IPS-18c (cell line): ENCODE results near the gene ADCK2.
"Not testable (repeated sequence)": the region's sequence is repeated elsewhere in the genome, so short reads cannot be mapped to it uniquely, and the experiment has no call there.

Source experiments
- H3K4me3 ChIP-seq: 2 replicates; pipeline ENCODE4 v1.7.0; 2013; ENCODE audit warnings: low read depth, mild to moderate bottlenecking, low read length, moderate library complexity; ENCODE audit not compliant: insufficient read depth
- H3K9me3 ChIP-seq: one replicate; pipeline ENCODE4 v1.6.1; 2013; ENCODE audit warnings: mild to moderate bottlenecking, low read length, moderate library complexity; ENCODE audit not compliant: control insufficient read depth, insufficient read depth

ADCK2 gene

DNA sequence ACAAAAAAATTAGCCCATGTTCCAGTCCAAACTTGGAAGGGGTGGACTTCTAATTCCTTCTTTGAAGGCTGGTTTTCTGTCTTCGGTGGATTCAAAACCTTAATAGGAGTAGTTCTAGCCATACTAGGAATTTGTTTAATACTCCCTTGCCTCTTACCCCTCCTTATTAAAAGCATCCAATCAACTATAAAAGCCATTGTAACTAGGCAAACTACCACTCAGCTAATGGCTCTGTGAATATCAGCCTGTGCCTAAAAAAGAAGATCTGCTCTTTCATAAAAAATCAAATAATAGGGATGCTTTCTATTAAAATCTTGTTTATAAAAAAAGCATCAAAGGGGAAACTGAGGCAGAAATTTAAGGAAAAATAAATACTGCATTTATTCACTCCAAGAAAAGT is 4.1 kb upstream of the ADCK2 start:
- Histone ChIP-seq H3K4me3 (no peak overlapping the region), H3K9me3 (no peaks in the 10 kb centered on the region)

DNA sequence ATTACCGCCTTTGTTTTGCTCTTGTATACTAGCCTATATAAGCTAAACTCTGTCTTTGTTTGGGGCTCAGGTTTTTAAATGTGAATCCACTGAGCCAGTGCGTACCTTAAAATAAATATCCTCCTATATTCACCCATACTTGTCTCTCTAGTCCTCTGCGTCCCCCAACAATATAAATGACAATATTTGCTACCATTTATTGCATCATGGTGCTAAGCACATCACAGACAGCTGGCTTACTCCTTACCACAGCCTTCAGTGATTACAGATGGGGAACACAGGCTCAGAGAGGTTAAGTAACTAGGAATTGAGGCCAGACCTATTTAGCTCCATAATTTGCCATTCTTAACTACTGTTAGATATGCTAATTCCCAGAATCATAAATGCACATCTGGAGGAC is 3.4 kb upstream of the ADCK2 start:
- H3K4me3 ChIP-seq = no peak overlapping the region
- H3K9me3 ChIP-seq = no peaks in the 10 kb centered on the region

DNA sequence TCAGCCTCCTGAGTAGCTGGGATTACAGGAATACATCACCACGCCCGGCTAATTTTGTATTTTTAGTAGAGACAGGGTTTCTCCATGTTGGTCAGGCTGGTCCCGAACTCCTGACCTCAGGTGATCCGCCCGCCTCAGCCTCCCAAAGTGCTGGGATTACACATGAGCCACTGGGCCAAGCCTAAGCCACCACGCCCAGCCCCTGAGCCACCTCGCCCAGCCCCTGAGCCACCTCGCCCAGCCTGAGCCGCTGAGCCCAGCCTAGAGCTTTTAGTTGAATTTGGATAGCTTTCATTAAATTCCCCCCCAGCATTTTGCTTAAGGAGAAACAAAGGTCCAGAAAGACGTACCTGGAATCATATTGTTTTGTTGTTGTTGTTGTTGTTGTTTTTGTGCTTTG is 2.9 kb upstream of the ADCK2 start:
- not testable (repeated sequence) for H3K9me3 ChIP-seq, H3K4me3 ChIP-seq

DNA sequence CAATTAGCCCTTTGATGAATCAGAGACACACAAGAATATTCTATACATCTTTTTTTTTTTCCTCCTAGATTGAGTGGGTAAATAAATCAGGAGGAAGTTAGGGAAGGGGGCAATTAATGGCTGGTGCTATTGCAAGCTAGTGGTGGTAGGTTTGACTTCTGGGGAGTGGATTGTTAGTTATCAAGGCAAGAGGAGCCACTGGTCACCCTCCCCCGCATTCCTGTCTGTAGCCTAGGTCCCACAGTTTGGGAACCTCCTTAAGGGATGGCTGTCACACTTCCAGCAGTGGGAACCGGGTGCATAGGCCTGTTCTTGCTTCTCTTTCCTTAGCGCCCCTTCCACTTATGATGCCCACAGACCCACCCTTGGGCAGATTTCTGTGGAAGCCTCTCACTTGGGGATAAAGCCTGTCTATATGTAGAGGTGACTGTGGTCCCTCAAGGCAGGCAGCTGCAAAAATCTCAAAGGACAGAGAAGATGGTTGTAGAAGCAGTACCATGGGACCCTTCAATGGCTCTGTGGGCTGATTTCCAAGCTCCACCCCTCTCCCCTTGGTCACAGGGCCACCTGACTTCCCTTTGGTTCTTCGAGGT is 2.3 kb upstream of the ADCK2 start:
- Histone ChIP-seq H3K4me3 (no peak overlapping the region), H3K9me3 (no peaks in the 10 kb centered on the region)

DNA sequence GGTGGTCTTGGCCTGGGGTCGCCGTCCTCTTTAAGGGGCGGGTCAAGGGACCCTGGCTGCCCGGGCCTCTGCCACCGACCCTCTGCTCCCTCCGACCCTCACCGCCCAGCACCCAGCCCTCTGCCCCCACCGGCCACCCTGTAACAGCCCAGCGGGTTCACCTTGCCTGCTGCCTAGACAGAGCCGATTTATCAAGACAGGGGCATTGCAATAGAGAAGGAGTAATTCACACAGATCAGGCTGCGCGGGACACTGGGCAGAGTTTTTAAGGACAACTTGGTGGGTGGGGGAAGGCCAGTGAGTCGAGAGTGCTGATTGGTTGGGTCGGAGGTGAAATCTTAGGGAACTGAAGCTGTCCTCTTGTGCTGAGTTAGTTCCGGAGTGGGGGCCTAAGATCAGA is 779 bp upstream of the ADCK2 start:
- Histone ChIP-seq H3K4me3 (peak overlapping the region; percentile 35; the same call in 1 of the 2 replicates), H3K9me3 (no peaks in the 10 kb centered on the region)

DNA sequence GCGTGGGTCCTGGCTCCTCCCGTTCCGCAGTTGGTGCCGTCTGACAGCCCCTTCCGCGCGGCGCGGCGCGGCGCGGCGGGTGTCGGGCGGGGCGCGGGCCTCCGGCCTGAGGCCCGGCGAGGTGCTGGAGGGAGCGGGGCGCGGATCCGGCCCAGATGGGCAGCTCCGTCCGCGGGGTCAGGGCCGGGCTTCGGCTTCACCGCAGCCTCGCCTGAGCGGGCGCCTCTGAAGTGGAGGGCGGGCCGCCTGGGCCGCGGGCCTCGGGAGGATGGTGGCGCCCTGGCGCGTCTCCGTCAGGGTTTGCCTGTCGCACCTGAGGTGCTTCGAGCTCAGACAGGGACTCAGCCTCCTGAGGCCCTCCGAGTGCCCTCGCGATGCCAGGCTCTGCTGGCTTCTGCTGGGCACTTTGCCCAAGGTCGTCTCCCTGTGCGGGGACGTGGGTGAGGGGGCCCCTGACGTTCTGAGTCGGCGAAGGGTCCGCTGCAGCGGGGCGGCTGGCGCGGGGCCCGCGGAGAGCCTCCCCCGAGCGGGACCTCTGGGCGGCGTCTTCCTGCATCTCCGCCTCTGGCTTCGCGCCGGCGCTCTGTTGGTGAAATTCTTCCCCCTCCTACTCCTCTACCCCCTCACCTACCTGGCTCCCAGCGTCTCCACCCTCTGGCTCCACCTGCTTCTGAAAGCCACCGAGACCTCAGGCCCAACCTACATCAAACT is 473 bp downstream of the ADCK2 start:
- Histone ChIP-seq H3K4me3 (peak overlapping the region; percentile 66), H3K9me3 (no peaks in the 10 kb centered on the region)

DNA sequence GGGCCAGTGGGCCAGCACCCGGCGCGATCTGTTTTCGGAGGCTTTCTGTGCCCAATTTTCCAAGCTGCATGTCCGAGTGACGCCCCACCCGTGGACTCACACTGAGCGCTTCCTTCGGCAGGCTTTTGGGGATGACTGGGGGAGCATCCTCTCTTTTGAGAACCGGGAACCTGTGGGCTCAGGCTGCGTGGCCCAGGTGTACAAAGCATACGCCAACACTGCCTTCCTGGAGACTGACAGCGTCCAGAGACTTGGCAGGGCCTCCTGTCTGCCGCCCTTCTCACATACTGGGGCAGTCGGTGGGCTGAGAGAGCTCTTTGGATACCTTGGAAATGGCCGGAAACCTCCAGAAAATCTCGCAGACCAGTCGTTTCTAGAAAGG is 1.0 kb downstream of the ADCK2 start:
- peak overlapping the region; percentile 66 for H3K4me3 ChIP-seq

DNA sequence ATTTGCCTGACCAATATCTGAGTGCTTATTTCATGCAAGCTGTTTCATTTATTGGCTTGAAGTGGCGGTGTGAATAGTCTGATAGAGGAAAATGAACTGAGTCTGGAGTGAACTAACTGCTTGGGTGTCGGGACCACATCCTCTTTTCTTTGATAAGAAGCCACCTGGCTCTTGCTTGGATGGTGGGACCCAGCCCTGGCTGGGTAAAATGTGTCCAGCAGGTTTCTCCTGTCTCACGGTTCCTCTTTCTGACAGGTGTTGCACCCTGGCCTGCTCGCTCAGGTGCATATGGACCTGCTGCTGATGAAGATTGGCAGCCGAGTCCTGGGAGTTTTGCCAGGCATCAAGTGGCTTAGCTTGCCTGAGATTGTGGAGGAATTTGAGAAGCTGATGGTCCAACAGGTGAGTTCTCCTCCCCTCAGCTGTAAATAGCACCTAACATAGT is 1.6 kb downstream of the ADCK2 start:
- H3K9me3 ChIP-seq = no peaks in the 10 kb centered on the region
- no peak overlapping the region for H3K4me3 ChIP-seq

More for the DNA sequence above, 1.0 kb downstream of the ADCK2 start:
- H3K9me3 ChIP-seq = no peaks in the 10 kb centered on the region

DNA sequence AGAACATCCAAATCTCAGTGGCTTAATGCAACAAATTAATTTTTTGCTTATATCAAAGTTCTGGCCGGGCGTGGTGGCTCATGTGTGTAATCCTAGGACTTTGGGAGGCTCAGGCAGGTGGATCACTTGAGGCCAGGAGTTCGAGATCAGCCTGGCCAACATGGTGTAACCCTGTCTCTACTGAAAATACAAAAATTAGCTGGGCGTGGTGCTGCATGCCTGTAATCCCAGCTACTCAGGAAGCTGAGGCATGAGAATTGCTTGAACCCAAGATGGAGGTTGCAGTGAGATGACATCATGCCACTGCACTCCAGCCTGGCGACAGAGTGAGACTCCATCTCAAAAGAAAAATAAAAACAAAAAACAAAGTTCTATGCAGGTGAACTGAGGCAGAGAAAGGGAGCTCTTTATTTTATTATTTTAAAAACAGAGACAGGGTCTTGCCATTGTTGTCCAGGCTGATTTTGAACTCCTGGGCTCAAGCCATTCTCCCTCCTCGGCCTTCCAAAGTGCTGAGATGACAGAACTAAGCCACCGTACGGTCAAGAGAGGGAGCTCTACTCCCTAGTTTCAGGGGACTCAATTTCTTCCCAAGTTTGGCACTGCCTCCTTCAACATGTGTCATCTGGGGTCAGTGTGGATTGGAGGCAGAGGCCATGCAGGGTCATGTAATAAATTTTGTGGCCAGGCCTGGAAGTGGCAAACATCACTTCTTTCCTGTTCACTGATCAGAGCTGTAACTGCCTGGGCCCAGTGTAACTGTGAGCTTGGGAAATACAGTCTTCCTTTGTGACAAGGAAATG is 2.4 kb downstream of the ADCK2 start:
- Histone ChIP-seq H3K9me3 (no peaks in the 10 kb centered on the region), H3K4me3 (no peak overlapping the region)

DNA sequence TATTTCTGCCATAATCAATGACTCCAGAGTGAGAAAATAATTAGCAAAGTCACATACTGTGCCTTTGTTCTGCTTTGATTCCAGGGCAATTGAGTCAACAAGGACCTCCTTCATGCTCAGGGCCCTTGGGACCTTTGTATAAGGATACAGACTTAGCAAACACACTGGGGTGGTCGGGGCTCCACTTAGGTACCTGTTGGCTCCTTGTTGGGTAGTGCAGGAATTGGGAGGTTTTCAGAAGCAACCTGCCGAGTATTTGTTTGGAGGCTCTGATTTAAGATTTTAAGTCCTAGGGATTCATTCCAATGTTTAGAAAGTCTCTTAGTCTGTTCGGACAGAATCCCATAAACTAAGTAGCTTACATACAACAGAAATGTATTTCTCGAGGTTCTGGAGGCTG is 3.0 kb downstream of the ADCK2 start:
- Histone ChIP-seq H3K9me3 (no peaks in the 10 kb centered on the region), H3K4me3 (no peak overlapping the region)

DNA sequence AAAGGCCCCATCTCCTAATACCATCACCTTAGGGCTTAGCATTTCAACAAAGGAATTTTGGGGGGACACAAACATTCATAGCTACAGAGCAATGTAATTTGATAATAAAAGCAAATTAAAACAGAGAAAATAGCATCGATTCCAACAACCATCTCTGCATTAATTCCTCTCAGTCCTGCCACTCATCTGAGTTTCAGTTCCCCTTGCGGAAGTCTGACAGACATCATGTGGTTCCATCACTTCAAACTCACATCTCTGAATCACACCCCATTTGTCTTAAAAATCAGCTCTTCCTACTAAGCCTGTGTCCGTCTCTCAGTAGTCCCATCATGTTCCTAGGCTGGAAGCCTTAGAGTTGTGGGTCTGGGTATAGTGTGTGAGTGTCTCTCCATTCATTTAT is 3.6 kb downstream of the ADCK2 start:
- Histone ChIP-seq H3K9me3 (no peaks in the 10 kb centered on the region), H3K4me3 (no peak overlapping the region)

DNA sequence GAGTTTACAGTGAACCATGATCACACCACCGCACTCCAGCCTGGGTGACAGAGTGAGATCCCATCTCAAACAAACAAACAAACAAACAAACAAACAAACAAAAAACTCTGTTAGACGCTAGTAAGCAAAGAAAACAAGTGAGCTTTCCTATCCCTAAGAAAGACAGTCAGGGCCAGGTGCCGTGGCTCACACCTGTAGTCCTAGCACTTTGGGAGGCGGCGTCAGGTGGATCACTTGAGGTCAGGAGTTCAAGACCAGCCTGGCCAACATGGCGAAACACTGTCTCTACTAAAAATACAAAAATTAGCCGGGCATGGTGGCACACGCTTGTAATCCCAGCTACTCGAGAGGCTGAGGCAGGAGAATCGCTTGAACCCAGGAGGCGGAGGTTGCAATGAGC is 4.2 kb downstream of the ADCK2 start:
- H3K4me3 ChIP-seq, H3K9me3 ChIP-seq: not testable (repeated sequence)

DNA sequence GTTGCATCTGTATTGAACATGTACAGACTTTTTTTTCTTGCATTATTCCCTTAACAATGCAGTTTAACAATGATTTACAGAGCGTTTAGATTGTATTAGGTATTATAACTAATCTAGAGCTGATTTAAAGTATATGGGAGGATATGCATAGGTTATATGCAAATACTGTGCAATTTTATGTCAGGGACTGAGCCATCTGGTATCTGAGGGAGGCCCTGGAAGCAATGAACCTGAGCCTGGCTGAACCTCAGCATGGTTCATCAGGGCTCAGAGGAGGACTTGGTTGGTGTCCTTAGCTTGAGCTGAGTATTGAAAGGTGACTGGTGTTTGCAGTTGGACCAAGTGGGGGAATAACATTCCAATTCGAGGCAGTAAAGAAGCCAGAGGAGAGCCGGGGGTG is 4.8 kb downstream of the ADCK2 start:
- H3K4me3 ChIP-seq = no peak overlapping the region
- H3K9me3 ChIP-seq = no peaks in the 10 kb centered on the region

DNA sequence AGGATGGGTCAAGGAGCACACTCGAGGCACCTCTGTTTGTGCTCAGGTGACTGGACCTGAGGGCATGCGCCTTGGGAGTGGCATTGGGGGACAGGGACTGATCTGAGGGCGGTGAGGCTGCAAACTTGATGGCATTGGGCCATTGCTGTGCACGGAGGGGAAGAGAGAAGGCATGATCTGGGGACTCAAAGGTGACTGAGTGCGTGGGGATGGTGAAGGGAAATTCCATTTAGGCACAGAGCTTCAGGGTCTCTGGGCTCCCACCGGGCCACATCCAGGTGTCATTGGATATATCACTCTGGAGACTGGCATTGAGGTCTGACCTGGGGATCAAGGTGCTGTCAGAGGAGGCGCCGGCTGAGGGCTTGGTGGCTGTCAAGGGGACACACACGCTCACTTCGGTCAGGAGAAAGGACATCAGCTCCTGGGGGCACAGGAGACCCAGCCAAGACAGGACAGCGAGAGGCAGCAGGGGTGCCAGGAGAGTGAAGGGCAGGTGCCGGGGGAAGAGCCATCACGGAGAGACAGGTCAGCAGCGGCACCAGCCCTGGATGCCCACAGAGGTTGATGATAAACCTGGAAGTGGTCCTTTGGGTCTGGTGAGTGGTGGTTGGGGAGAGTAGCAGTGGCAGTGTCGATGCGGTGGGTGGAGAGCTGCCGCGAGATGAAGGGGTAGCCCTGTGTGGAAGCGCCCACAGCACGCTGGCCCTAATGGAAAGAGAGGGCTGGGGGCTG is 5.5 kb downstream of the ADCK2 start:
- no peaks in the 10 kb centered on the region for H3K9me3 ChIP-seq
- no peak overlapping the region for H3K4me3 ChIP-seq

DNA sequence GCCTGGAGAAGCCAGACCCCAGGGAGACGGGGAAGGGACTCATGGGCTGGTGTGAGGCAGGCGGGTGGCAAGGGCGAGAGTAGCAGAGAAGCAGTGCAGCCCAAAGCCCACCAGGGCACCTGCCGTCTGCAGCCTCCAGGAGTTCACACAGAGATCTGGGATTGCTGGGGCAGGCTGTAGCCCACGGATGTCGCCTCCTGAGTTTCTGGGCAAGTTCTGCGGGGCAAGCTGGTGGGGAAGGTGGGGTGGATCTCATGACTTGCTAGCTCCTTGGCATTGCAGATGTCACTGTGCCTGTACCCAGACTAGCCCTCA is 6.0 kb downstream of the ADCK2 start:
- Histone ChIP-seq H3K4me3 (no peak overlapping the region), H3K9me3 (no peaks in the 10 kb centered on the region)

DNA sequence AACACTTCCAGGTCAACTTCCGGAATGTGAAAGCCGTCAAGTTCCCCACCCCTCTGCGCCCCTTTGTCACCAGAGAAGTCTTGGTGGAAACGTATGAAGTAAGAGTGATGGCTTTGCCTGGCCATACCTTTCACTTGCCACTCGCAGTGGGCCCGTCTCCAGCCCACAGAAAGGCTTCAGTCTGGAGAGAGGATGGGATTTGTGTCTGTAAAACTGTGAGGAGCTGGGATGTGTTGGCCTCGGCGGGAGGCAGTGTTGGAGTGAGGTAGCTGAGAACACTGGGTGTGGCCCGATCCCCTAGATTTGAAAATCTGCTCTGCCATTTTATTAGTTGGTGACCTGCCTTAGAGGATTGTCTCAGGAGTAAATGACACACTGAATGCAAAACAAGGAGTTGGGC is 6.4 kb downstream of the ADCK2 start:
- Histone ChIP-seq H3K9me3 (no peaks in the 10 kb centered on the region), H3K4me3 (no peak overlapping the region)

DNA sequence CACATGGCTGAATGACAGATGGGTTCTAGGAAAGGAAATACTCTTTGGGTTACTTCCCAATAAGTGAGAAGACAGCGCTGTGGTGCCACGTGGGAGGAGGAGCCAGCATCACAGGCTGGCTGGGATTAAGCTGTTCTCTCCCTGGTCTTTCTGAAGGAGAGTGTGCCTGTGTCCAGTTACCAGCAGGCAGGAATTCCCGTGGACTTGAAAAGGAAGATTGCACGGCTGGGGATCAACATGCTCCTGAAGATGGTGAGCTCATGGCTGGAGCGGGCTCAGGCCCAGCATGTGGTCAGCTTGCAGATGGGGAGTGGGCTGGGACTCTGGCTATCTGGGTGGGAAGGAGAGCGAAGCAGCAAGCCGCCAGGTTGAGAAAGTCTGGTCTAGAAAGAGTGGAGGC is 8.1 kb downstream of the ADCK2 start:
- Histone ChIP-seq H3K9me3 (no peaks in the 10 kb centered on the region), H3K4me3 (no peak overlapping the region)

DNA sequence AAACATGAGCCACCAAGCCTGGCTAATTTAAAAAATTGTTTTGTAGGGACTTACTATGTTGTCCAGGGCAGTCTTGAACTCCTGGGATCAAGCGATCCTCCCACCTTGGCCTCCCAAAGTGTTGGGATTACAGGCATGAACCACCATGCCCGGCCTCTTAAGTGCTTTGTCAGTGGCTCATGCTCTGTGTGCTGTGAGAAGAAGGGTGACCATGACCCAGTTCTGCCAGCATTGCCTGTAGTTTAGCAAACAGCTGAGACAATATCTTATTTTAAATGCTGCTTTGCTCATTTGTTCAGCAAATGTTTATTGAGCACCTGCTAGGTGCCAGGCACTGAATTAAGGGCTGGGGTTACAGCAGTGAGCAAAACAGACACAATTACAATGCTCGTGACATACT is 9.0 kb downstream of the ADCK2 start:
- no peak overlapping the region for H3K4me3 ChIP-seq
- no peaks in the 10 kb centered on the region for H3K9me3 ChIP-seq
